ENCODE data around the gene SPAG9. TPM values are rescaled to one million over a fixed set of nuclear protein-coding genes. Genes with fewer than 3 reads are reported as not detected.

Gene SPAG9
- total and polyA plus RNA-seq, 2 of the 8 experiments (the other 6 are each of a cell fraction or from before 2014, with no cell fraction given): 9.8 to 63.8 TPM

- ChIA-PET POLR2A (ENCODE audit: partially characterized antibody) (interaction anchor here (6.1 kb wide), 1 partner anchor 13 kb away, joined by 82 read pairs; the partner anchor contains the start of gene NME2), CTCF (ENCODE audit: partially characterized antibody) (interaction anchor here (1.0 to 2.0 kb wide), 2 partner anchors 15 to 150 kb away, joined by 3 to 6 read pairs; no protein-coding TSS in a partner anchor)
- peaks cover 5% of the 10 kb centered on the region for H3K23me2 ChIP-seq (ENCODE audit: low read depth, low read length)
- H3K79me1 ChIP-seq (ENCODE audit: low read depth, low read length): peaks cover 9% of the 10 kb centered on the region; the same call in 1 of the 2 replicates
- H3K27me3 ChIP-seq (replicated peaks in 1 of 4; ENCODE audit: control insufficient read depth in 3 of 4, extremely low read depth in 1 of 4, insufficient read depth in 3 of 4, low read length in 3 of 4): no peaks in the 10 kb centered on the region
- no peak overlapping the region for H4K5ac ChIP-seq (ENCODE audit: insufficient read length, low read depth, low read length)
- H2BK12ac ChIP-seq (ENCODE audit: low read depth, low read length): no peak overlapping the region
- FAIRE-seq: no peak
- no peak overlapping the region for H3K9ac ChIP-seq (replicated peaks in 1 of 4; ENCODE audit: extremely low read depth in 1 of 4, low read depth in 3 of 4, low read length in 3 of 4)
- no peak overlapping the region for H4K91ac ChIP-seq (replicated peaks; ENCODE audit: insufficient read length, low read length)
- H2AK5ac ChIP-seq (ENCODE audit: low read depth, low read length): no peak overlapping the region
- H3K14ac ChIP-seq (ENCODE audit: insufficient read length): no peak overlapping the region
- H3K4me3 ChIP-seq (ENCODE audit: extremely low read depth in 1 of 4, insufficient read depth in 2 of 4, low read depth in 3 of 4, low read length in 4 of 4): no peak overlapping the region
- no peak overlapping the region for H2BK5ac ChIP-seq (ENCODE audit: low read depth, low read length)
- no peak overlapping the region for H2BK120ac ChIP-seq (replicated peaks; ENCODE audit: low read depth, low read length)
- no peak overlapping the region for H2BK20ac ChIP-seq (ENCODE audit: low read length)
- no peak overlapping the region for H3K23ac ChIP-seq (ENCODE audit: insufficient read length)
- H2BK15ac ChIP-seq (ENCODE audit: low read length): no peak overlapping the region
- H3K9me3 ChIP-seq (ENCODE audit: insufficient read depth in 2 of 2, low read depth in 1 of 2, low read length in 1 of 2): no peaks in the 10 kb centered on the region
- H3K4me1 ChIP-seq (replicated peaks in 1 of 4; ENCODE audit: control insufficient read depth in 3 of 4, insufficient read depth in 4 of 4, low read length in 3 of 4): peaks cover 0 to 2% (median 0%) of the 10 kb centered on the region in 4 experiments; a peak in 3 of 7 replicates
- DNase-seq (ENCODE audit: low read depth in 1 of 2, low spot score in 2 of 2): no peak
- peaks cover 10 to 24% of the 10 kb centered on the region in 2 experiments for H3K79me2 ChIP-seq (ENCODE audit: control insufficient read depth in 1 of 2, insufficient read depth in 2 of 2, low read length in 2 of 2)
- no peak overlapping the region for H2AFZ ChIP-seq (ENCODE audit: low read length)
- no peak overlapping the region for H3K18ac ChIP-seq (ENCODE audit: extremely low read depth, low read length)
- no peak overlapping the region for H3K27ac ChIP-seq (ENCODE audit: low read depth, low read length)
- H3K36me3 ChIP-seq (ENCODE audit: control insufficient read depth in 2 of 4, insufficient read depth in 4 of 4, low read length in 3 of 4): peaks cover 0 to 6% (median 4%) of the 10 kb centered on the region in 4 experiments; a peak in 4 of 8 replicates
- H3K4me2 ChIP-seq (ENCODE audit: insufficient read depth in 1 of 2, low read depth in 2 of 2, low read length in 2 of 2): no peak overlapping the region
- no peak for TF ChIP-seq EP300 (IDR thresholded peaks at IDR 0.05; ENCODE audit: borderline replicate concordance in 1 of 2, low read depth in 2 of 2, low read length in 2 of 2)
- no peak for TF ChIP-seq SUZ12 (IDR thresholded peaks at IDR 0.05; ENCODE audit: low read length)
- no peak for TF ChIP-seq RAD21 (IDR thresholded peaks at IDR 0.05 in 1 of 2, conservative IDR thresholded peaks at IDR 0.05 in 1 of 2; ENCODE audit: low read depth in 2 of 2, low read length in 2 of 2)
- TF ChIP-seq SRF (IDR thresholded peaks at IDR 0.05; ENCODE audit: low read depth, low read length): no peak
- TF ChIP-seq GTF2F1 (IDR thresholded peaks at IDR 0.05; ENCODE audit: borderline replicate concordance, low read depth, low read length): no peak
- TF ChIP-seq NANOG (IDR thresholded peaks at IDR 0.05; ENCODE audit: insufficient read depth, low read depth, low read length, poor library complexity, severe bottlenecking): no peak
- TF ChIP-seq CEBPB (IDR thresholded peaks at IDR 0.05; ENCODE audit: low read depth, low read length): no peak
- TF ChIP-seq KDM1A (IDR thresholded peaks at IDR 0.05; ENCODE audit: borderline replicate concordance, low read length): no peak
- H4K20me1 ChIP-seq (replicated peaks in 1 of 2; ENCODE audit: control insufficient read depth in 1 of 2, insufficient read depth in 2 of 2, low read length in 2 of 2): no peaks in the 10 kb centered on the region
- no peak overlapping the region for H3K56ac ChIP-seq (replicated peaks; ENCODE audit: insufficient read length, low read depth, low read length)
- no peak overlapping the region for H3K4ac ChIP-seq (replicated peaks; ENCODE audit: insufficient read length, low read depth, low read length)
- WGBS, 2 experiments (ENCODE audit: extremely low coverage in 1 of 2, insufficient coverage in 1 of 2, insufficient read length in 1 of 2, insufficient replicate concordance in 2 of 2, low coverage in 1 of 2, low lambda C conversion rate in 2 of 2, missing lambda C conversion rate in 1 of 2): 89% methylated on average over 5 of the region's 5 CpGs; no CpG with 5 or more reads in 1 of the 2 experiments
- H4K8ac ChIP-seq (ENCODE audit: extremely low read depth, insufficient read depth, low read length): no peak overlapping the region
Observed at GRCh38 chr17:51150932-51151331, 30.3 kb upstream of the SPAG9 start.

Data from H1 (cell line).